ENCODE results near the gene PFN3. TPM values are rescaled to one million over a fixed set of nuclear protein-coding genes. Genes with fewer than 3 reads are reported as not detected.

PFN3 gene
- total RNA-seq, 5 donors from 2014 or later (not counting 1 experiment from before 2014, with no cell fraction given): not detected

DNA sequence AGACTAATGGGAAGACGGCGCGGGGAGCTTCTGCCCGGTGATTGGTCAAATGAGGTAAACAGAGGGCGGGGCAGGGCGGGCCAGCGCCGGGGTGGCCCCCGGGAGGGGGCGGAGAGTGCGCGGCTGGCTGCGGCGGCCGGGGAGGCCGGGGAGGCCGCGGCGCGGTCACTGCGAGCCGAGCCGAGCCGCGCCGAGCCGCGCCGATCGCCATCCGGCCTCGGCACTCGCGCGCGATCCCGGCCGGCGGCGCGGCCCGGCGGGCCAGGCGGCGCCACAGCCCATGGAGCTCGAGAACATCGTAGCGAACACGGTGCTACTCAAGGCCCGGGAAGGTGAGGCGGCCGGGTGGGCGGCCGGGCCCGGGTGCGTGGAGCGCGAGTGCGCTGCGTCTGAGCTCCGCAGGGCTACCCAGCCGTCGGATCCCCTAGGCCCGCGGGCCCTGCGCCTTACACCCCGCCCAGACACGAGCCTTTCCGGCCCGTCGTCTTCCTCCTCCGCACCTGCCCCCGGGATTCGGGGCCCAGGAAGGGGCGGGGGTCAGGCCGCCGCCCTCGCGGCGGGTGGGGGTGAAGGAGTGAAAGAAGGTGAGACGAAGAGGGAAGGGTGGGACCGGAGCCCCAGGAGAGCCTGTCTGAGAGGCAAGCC is 26.2 kb upstream of the PFN3 start, which contains the start of gene GRK6:
TSS of gene GRK6 (plus strand) at position 111 of the 645 bp plus-strand sequence. CDS start at position 281, 170 bp downstream.
- DNase-seq (peak in 34 of 35 experiments; percentile 47 to 78 (median 61)), ATAC-seq (replicated peaks in 1 of 4) (peak; percentile 15 to 72 (median 66))
- H3K36me3 ChIP-seq (ENCODE audit: control insufficient read depth in 2 of 2, extremely low read depth in 1 of 2, insufficient read depth in 1 of 2, low read length in 1 of 2): peaks cover 4 to 23% of the 10 kb centered on the region in 2 donors
- Mint-ChIP-seq H3K4me3 (peak within 1 kb of the TSS; percentile 79 to 92 (median 90)), H3K27me3 (no peaks in the 10 kb centered on the region), H3K4me1 (peaks cover 56 to 63% (median 60%) of the 10 kb centered on the region in 3 donors), H3K9me3 (no peaks in the 10 kb centered on the region), H3K36me3 (peaks cover 8% of the 10 kb centered on the region), H3K27ac (peak within 1 kb of the TSS; percentile 99)
- H3K4me3 ChIP-seq (ENCODE audit: control insufficient read depth in 1 of 2, extremely low read depth in 1 of 2, low read length in 1 of 2): peak within 1 kb of the TSS; percentile 77 to 85
- POLR2A ChIA-PET: interaction anchor here (0.6 to 2.1 kb wide), 7 partner anchors 14 to 37 kb away, joined by 3 to 13 read pairs (median 5); no protein-coding TSS in a partner anchor
- WGBS (ENCODE audit: insufficient coverage): under 1% methylated on average over 66 of the region's 82 CpGs
- CTCF ChIA-PET: interaction anchor here in 1 of 2 donors (0.5 to 3.2 kb wide), 11 partner anchors 12 to 80 kb away, joined by 3 to 37 read pairs (median 7); partner anchors contain the start of gene PRR7
- H3K9me3 ChIP-seq: no peaks in the 10 kb centered on the region
- H3K27ac ChIP-seq (ENCODE audit: low read length): peak within 1 kb of the TSS; percentile 87
- peaks cover 37 to 68% of the 10 kb centered on the region in 2 experiments for H3K4me1 ChIP-seq (ENCODE audit: control insufficient read depth in 1 of 2, extremely low read depth in 1 of 2, insufficient read depth in 2 of 2, low read length in 2 of 2)
- no peaks in the 10 kb centered on the region for H3K27me3 ChIP-seq (replicated peaks in 1 of 2; ENCODE audit: control insufficient read depth in 2 of 2, extremely low read depth in 1 of 2, insufficient read depth in 2 of 2, low read length in 1 of 2)

GRCh38 chr5:177425801-177426565 is 25.5 kb upstream of the PFN3 start:
- under 1% methylated on average over 44 of the region's 52 CpGs for WGBS (ENCODE audit: insufficient coverage)
- Mint-ChIP-seq H3K4me1 (peaks cover 49 to 56% (median 53%) of the 10 kb centered on the region in 3 donors), H3K4me3 (peak overlapping the region; percentile 79 to 92 (median 90)), H3K9me3 (no peaks in the 10 kb centered on the region), H3K27me3 (no peaks in the 10 kb centered on the region), H3K36me3 (peaks cover 4% of the 10 kb centered on the region), H3K27ac (peak overlapping the region; percentile 99)
- ATAC-seq (replicated peaks in 1 of 4): peak; percentile 80 to 82 (median 80)
- Histone ChIP-seq H3K9me3 (no peaks in the 10 kb centered on the region), H3K36me3 (ENCODE audit: control insufficient read depth in 2 of 2, extremely low read depth in 1 of 2, insufficient read depth in 1 of 2, low read length in 1 of 2) (peaks cover 4 to 20% of the 10 kb centered on the region in 2 donors), H3K4me3 (ENCODE audit: control insufficient read depth in 1 of 2, extremely low read depth in 1 of 2, low read length in 1 of 2) (peak overlapping the region; percentile 71 to 77), H3K4me1 (ENCODE audit: control insufficient read depth in 1 of 2, extremely low read depth in 1 of 2, insufficient read depth in 2 of 2, low read length in 2 of 2) (peaks cover 32 to 61% of the 10 kb centered on the region in 2 experiments), H3K27ac (ENCODE audit: low read length) (peak overlapping the region; percentile 87), H3K27me3 (replicated peaks in 1 of 2; ENCODE audit: control insufficient read depth in 2 of 2, extremely low read depth in 1 of 2, insufficient read depth in 2 of 2, low read length in 1 of 2) (no peaks in the 10 kb centered on the region)
- POLR2A ChIA-PET: interaction anchor here (0.6 to 2.1 kb wide), 7 partner anchors 13 to 37 kb away, joined by 3 to 13 read pairs (median 5); no protein-coding TSS in a partner anchor
- DNase-seq: peak; percentile 98 to 100 (median 100)
- CTCF ChIA-PET: interaction anchor here in 1 of 2 donors (0.5 to 3.2 kb wide), 12 partner anchors 13 to 110 kb away, joined by 3 to 37 read pairs (median 6); partner anchors contain the start of gene PRR7

GRCh38 chr5:177425196-177425800 is 24.8 kb upstream of the PFN3 start:
- Histone ChIP-seq H3K4me3 (ENCODE audit: control insufficient read depth in 1 of 2, extremely low read depth in 1 of 2, low read length in 1 of 2) (peak overlapping the region; percentile 71 to 77), H3K4me1 (ENCODE audit: control insufficient read depth in 1 of 2, extremely low read depth in 1 of 2, insufficient read depth in 2 of 2, low read length in 2 of 2) (peaks cover 27 to 54% of the 10 kb centered on the region in 2 experiments)
- POLR2A ChIA-PET: interaction anchor here (0.6 to 2.1 kb wide), 4 partner anchors 12 to 21 kb away, joined by 3 to 13 read pairs (median 6); no protein-coding TSS in a partner anchor

DNA sequence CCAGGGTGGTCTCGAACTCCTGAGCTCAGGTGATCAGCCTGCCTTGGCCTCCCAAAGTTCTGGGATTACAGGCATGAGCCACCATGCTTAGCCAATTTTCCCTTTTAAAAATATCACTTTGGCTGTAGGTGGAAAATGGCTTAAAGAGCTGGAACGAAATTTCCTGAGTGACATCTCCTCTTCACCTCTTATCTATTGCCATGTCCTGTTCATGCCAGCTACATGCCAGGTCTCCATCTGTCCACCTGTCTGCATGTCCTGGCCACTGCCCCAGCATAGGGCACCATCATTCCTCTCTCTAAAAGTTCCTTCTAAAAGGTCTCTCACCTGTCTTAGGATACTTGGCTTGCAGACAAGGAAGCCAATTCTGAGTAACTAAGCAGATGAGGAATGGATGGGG is 23.2 kb upstream of the PFN3 start:
- H3K36me3 Mint-ChIP-seq: no peaks in the 10 kb centered on the region

More at GRCh38 chr5:177425196-177425800, 24.8 kb upstream of the PFN3 start:
- CTCF ChIA-PET: interaction anchor here in 1 of 2 donors (0.5 to 3.2 kb wide), 7 partner anchors 20 to 109 kb away, joined by 4 to 37 read pairs (median 17); no protein-coding TSS in a partner anchor
- H3K4me3 Mint-ChIP-seq: peak overlapping the region; percentile 79 to 92 (median 90)
- no peak for DNase-seq
- peak overlapping the region; percentile 99 for H3K27ac Mint-ChIP-seq
- peak in 3 of 4 experiments; percentile 3 to 11 (median 7) for ATAC-seq (replicated peaks in 1 of 4)
- peaks cover 42 to 49% (median 47%) of the 10 kb centered on the region in 3 donors for H3K4me1 Mint-ChIP-seq
- no peaks in the 10 kb centered on the region for H3K27me3 ChIP-seq (replicated peaks in 1 of 2; ENCODE audit: control insufficient read depth in 2 of 2, extremely low read depth in 1 of 2, insufficient read depth in 2 of 2, low read length in 1 of 2)
- peaks cover under 1% of the 10 kb centered on the region for H3K36me3 Mint-ChIP-seq
- peak overlapping the region; percentile 87 for H3K27ac ChIP-seq (ENCODE audit: low read length)
- H3K27me3 Mint-ChIP-seq: no peaks in the 10 kb centered on the region
- H3K36me3 ChIP-seq (ENCODE audit: control insufficient read depth in 2 of 2, extremely low read depth in 1 of 2, insufficient read depth in 1 of 2, low read length in 1 of 2): peaks cover 2 to 13% of the 10 kb centered on the region in 2 donors
- 38% methylated on average over 13 of the region's 13 CpGs for WGBS (ENCODE audit: insufficient coverage)
- H3K9me3 ChIP-seq: no peaks in the 10 kb centered on the region
- H3K9me3 Mint-ChIP-seq: no peaks in the 10 kb centered on the region

GRCh38 chr5:177421062-177421798 is 20.8 kb upstream of the PFN3 start:
- POLR2A ChIA-PET: no interaction called here

More for the DNA sequence above, 23.2 kb upstream of the PFN3 start:
- Histone ChIP-seq H3K27ac (ENCODE audit: low read length) (no peak overlapping the region), H3K4me1 (ENCODE audit: control insufficient read depth in 1 of 2, extremely low read depth in 1 of 2, insufficient read depth in 2 of 2, low read length in 2 of 2) (peaks cover 14 to 38% of the 10 kb centered on the region in 2 experiments), H3K36me3 (ENCODE audit: control insufficient read depth in 2 of 2, extremely low read depth in 1 of 2, insufficient read depth in 1 of 2, low read length in 1 of 2) (peaks cover 0 to 10% of the 10 kb centered on the region in 2 donors), H3K9me3 (no peaks in the 10 kb centered on the region), H3K27me3 (replicated peaks in 1 of 2; ENCODE audit: control insufficient read depth in 2 of 2, extremely low read depth in 1 of 2, insufficient read depth in 2 of 2, low read length in 1 of 2) (no peaks in the 10 kb centered on the region), H3K4me3 (ENCODE audit: control insufficient read depth in 1 of 2, extremely low read depth in 1 of 2, low read length in 1 of 2) (no peak overlapping the region)
- ChIA-PET POLR2A (no interaction called here), CTCF (no interaction called here)
- Mint-ChIP-seq H3K9me3 (no peaks in the 10 kb centered on the region), H3K4me3 (no peak overlapping the region), H3K27me3 (no peaks in the 10 kb centered on the region), H3K4me1 (peaks cover 25 to 33% (median 30%) of the 10 kb centered on the region in 3 donors), H3K27ac (no peak overlapping the region)
- no peak for DNase-seq
- WGBS (ENCODE audit: insufficient coverage): 100% methylated on average over 1 of the region's 2 CpGs
- ATAC-seq (replicated peaks in 1 of 4): no peak

More at GRCh38 chr5:177421062-177421798, 20.8 kb upstream of the PFN3 start:
- CTCF ChIA-PET: interaction anchor here in 1 of 2 donors (1.2 kb wide), 1 partner anchor 13 kb away, joined by 3 read pairs; no protein-coding TSS in a partner anchor
- peaks cover 10 to 26% of the 10 kb centered on the region in 2 experiments for H3K4me1 ChIP-seq (ENCODE audit: control insufficient read depth in 1 of 2, extremely low read depth in 1 of 2, insufficient read depth in 2 of 2, low read length in 2 of 2)
- no peak overlapping the region for H3K4me3 ChIP-seq (ENCODE audit: control insufficient read depth in 1 of 2, extremely low read depth in 1 of 2, low read length in 1 of 2)
- Mint-ChIP-seq H3K36me3 (no peaks in the 10 kb centered on the region), H3K9me3 (no peaks in the 10 kb centered on the region), H3K4me3 (no peak overlapping the region), H3K27ac (no peak overlapping the region), H3K4me1 (peaks cover 12 to 23% (median 18%) of the 10 kb centered on the region in 3 donors), H3K27me3 (no peaks in the 10 kb centered on the region)
- WGBS (ENCODE audit: insufficient coverage): no CpG with 5 or more reads among the region's 6 CpGs
- no peaks in the 10 kb centered on the region for H3K27me3 ChIP-seq (replicated peaks in 1 of 2; ENCODE audit: control insufficient read depth in 2 of 2, extremely low read depth in 1 of 2, insufficient read depth in 2 of 2, low read length in 1 of 2)
- ATAC-seq (replicated peaks in 1 of 4) (no peak), DNase-seq (no peak)
- no peak overlapping the region for H3K27ac ChIP-seq (ENCODE audit: low read length)
- no peaks in the 10 kb centered on the region for H3K36me3 ChIP-seq (ENCODE audit: control insufficient read depth in 2 of 2, extremely low read depth in 1 of 2, insufficient read depth in 1 of 2, low read length in 1 of 2)
- no peaks in the 10 kb centered on the region for H3K9me3 ChIP-seq

Data from T-cell (primary cell).